HuH-7.5 (cell line): ENCODE measurements around the gene NDC1.
A peak's percentile ranks its signal among the peaks of the same experiment; 100 is the strongest.

Source experiments
- DNase-seq: peaks from one replicate; pipeline ENCODE4 v3.0.0; 2011; ENCODE audit warnings: low spot score

NDC1 gene

DNA sequence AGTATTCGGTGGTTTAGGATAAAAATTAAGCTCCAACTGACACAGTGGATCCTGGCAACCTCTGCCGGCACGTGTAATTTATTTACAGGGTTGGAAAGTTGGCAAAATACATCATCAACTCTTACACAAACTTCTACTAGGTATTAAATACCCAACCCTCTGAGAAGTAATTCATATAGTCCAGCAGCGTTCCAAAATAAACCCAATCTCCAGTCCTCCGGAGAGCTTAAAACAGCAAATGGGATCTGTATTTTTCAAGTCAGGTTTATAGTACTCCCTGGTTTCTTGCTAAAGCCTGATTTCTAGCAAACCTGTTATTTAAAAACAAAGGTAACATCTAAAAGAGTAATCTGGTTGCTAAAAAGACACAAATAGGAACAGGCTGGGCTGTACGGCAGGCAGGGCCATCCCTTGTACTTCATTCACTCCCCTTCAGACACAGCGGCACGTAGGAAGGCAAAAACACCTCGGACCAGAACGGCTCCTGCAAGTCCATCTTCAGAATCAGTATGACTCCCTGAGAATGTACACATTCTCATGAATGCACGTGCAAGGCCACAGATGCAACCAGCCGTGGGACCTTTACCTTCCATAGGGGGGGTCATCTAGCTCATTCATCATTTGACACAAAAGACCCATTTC lies 107.8 kb downstream of the NDC1 start:
- DNase-seq = no peak

DNA sequence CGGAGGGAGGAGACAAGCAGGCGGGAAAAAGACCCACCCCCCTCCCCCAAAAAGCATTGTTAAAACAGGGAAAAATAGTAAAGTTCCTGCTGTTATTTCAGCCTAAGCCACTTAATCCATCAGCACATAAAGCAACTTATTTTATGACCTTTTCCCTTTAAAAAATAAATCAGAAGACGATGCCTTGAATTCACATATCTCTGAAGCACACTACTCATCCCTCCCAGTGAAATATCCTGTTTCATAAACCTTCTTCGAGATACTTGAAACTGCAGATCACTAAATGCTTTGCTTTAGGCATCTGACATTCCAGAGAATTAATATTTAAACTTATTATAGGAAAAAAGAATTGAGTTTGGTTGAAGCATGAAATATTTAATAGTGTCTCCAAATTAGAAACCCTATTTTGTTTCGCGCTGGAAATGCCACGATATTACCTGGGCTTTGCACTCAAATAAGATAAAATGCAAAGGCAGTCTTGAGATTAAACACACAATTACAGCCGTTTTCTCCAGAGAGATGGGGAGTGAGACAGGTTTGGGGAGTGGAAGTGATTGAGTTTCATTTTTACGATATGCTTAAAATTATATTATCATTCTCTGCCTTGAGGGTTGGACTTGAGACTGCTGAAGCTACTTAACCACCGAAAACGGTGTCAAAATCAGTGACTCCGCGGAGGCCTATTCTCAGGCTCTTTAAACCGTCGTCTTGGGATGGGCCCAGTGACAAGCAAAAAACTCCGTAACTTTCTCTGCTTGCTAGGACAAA lies 108.5 kb downstream of the NDC1 start:
- no peak for DNase-seq

- no peak for DNase-seq
Observed at GRCh38 chr1:53728702-53729455, 109.2 kb downstream of the NDC1 start.

DNA sequence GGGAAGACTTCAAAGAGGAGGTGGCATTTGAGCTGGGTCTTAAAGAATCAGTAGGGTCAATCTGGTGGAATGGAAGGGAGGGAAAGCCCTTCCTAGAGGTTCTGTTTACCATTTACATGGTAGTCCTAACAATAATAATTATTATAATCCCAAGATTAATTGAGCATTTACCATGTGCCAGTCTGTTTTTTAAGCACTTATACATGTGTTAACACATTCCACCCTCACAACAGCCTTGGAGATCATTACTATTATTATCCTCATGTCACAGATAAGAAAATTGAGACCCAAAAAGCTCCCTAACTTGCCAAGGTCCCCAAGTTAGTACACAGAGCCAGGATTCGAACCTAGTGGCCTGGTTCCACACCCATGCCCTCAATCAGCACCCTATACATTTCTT lies 109.9 kb downstream of the NDC1 start:
- no peak for DNase-seq

DNA sequence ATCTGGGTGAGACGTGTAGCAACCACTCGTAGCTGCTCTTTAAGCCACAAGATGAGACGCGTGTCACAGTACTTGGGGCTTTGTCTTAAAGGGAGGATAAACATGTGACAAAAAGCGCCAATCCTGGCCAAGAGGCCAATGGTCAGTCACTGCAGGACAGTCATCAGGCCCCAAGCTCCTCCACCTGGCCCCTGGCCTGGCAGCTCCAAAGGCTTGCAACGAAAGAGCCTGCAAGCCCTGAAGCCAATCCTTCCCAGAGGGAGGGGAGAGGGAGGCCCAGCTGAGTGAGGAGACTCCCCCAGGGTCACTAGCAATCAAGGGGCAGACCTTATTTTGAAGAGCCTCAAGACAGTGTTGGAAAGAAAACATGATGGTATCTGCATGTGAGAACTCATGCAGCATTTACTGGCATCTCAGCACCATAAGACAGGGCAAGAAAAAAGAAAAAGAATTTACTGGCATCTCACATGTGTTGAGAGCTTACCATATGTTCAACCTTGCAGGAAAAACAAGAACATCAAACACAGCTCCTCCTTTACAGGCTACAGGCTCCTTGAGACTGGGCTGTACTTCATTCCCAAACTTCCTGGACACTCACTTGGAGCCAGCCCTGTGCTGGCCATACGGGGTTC lies 110.5 kb downstream of the NDC1 start:
- no peak for DNase-seq

DNA sequence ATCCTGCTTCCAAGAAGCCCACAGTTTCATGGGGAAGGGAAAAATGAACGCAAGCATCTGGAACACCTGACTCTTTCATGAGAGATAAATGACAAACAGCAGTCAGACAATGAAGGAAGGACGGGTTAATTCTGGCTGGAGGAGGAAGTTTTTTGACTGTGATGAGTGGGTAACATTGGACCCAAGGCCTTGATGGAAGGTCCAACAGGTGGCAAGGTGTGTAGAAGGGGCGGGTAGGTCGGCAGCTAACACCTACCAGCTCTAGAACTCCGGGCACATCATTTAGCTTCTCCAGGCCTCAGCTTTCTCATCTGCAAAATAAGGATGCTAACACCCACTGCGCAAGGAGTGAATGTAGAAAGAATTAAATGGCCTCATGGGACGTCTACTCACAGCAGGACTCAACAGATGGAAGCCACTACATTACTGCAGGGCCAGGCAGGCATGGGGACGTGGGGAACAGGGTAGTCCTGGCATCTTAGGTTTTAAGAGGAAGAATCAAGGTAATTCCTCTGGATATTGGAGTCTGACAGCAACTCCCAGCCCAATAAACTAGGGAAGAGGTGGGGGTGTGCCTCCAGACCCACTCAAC lies 112.0 kb downstream of the NDC1 start:
- DNase-seq = no peak

DNA sequence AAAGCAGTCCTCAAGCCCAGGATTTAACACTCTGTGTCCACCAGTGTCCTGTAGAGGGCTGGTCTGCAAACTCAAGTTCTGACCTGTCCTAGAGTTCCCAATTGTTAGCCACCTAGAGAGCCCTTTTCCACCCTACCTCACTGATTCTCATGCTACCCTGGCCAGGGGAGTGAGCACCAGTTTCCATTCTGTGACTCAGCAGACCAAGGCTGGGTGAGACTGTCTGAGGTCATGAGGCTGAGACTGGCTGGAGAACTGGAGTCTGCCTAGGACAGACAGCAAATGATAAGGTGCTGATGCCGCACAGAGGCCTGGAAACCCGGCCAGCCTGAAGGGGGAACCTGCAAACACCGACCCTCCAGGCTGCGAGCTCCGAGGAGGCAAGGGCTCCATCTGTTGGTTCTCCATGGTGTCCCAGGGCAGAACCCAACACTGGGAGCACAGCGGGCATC lies 112.8 kb downstream of the NDC1 start:
- no peak for DNase-seq

GRCh38 chr1:53722025-53722424 lies 116.1 kb downstream of the NDC1 start:
- no peak for DNase-seq

DNA sequence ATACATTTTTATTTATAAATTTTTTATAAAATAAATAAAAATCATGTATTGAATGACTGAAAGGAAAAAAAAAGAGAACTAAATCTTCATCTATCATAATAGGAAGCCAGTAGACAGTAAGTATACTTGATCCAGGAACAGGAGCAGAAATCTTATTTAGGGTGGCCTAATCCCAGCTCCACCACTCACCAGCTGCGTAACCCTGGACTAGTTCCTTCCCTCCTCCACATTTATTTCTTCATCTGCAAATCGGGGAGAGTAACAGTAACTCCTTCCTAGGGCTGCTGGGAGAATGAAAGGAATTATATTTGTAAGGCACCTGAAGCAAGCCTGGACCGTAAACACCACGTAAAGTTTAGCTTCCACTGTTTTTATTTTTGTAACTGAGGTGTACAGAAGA lies 117.0 kb downstream of the NDC1 start:
- DNase-seq = no peak

DNA sequence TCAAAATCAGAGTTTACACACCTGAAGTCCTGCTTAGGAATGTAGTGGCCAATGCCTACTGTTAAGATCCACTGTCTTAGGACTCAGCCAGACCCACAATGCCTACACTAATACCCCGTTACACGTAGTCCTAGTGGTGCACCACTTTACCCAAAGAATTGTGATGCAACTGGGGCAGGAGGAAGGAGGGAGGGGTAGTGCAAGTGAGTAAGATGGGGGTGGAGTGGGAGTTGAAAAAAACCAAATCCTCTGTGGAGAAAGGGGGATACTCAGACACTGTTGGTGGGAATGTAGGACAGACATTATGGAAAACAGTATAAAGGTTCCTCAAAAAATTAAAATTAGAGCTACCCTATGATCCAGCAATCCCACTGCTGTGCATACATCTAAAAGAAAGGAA lies 118.6 kb downstream of the NDC1 start:
- no peak for DNase-seq

DNA sequence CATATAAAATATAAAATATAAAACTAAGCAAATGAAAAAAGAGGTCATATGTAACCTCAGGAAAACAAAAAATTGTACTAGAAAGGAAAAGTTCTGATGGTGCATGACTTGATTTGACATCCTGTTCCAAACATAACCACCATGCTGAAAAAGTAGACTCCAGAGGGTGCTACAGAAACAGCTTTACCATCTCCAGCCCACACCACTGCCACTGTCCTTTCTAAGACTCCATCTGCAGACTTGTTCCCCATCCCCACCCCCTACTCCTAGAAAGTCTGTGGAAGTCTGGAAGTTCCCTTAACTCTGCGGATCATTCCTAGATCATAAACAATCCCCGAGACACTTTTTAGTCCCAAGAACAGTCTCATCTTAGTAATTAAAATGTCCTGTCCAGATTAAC lies 119.7 kb downstream of the NDC1 start:
- no peak for DNase-seq

GRCh38 chr1:53717025-53717804 lies 120.9 kb downstream of the NDC1 start:
- no peak for DNase-seq

DNA sequence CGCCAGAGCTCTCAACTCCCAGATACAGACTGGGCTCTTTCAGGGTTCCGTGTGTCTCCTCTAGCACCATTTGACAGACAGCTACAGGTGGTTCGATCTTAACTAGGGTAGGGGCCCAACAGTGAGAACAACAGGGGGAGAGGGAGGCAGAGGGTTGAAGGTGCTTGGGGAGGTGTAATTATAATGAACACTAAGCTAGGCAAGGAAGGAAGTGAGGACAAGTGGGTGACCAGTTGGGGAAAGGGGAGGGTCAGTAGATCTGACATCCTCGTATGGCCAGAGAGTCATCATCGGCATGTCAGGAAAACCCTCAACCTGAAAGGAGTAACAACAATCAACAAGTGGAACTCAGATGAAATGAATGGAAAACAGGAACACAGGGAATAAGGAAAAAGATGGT lies 121.9 kb downstream of the NDC1 start:
- DNase-seq = no peak

GRCh38 chr1:53715478-53715877 lies 122.6 kb downstream of the NDC1 start:
- peak; percentile 40 for DNase-seq
